ENCODE measurements around the gene NACC1. TPM values are rescaled to one million over a fixed set of nuclear protein-coding genes. Genes with fewer than 3 reads are reported as not detected.

Gene NACC1
- total and polyA plus RNA-seq, 2 donors (not counting 3 experiments of a cell fraction or from before 2014, with no cell fraction given), result 97.6 to 120 TPM

GRCh38 chr19:13139633-13140311 is 21.7 kb downstream of the NACC1 start:
- CTCF ChIA-PET, result no interaction called here
- Histone ChIP-seq H3K27me3 (ENCODE audit: control insufficient read depth in 2 of 2, insufficient read depth in 2 of 2, low read length in 2 of 2) (no peaks in the 10 kb centered on the region), H4K20me1 (replicated peaks; ENCODE audit: control insufficient read depth, extremely low read depth, insufficient read depth, low read length) (no peaks in the 10 kb centered on the region), H3K36me3 (ENCODE audit: control insufficient read depth in 2 of 2, extremely low read depth in 1 of 2, insufficient read depth in 2 of 2, low read length in 2 of 2) (peaks cover 16 to 41% of the 10 kb centered on the region in 2 experiments), H3K9me1 (replicated peaks; ENCODE audit: control insufficient read depth, extremely low read depth, insufficient read depth, low read length) (no peaks in the 10 kb centered on the region), H3K4me2 (ENCODE audit: insufficient read depth, low read length) (no peak overlapping the region), H2AFZ (ENCODE audit: low read depth, low read length) (no peak overlapping the region), H3K4me1 (ENCODE audit: control insufficient read depth, extremely low read depth, insufficient read depth, low read length) (no peaks in the 10 kb centered on the region), H3K4me3 (replicated peaks in 1 of 3; ENCODE audit: insufficient read depth in 1 of 3, low read depth in 1 of 3, low read length in 3 of 3) (no peak overlapping the region), H3K9me3 (replicated peaks; ENCODE audit: control insufficient read depth, insufficient read depth, low read length) (no peaks in the 10 kb centered on the region), H3K27ac (ENCODE audit: insufficient read depth, low read depth, low read length) (no peak overlapping the region), H3K79me2 (ENCODE audit: control insufficient read depth, insufficient read depth, low read length) (peaks cover under 1% of the 10 kb centered on the region), H3K9ac (replicated peaks; ENCODE audit: extremely low read depth, insufficient read depth, low read length) (no peak overlapping the region)
- POLR2A ChIA-PET, result no interaction called here
- dilution Hi-C loops (cut with MboI; ENCODE audit: extremely low pct_ligation_motif_present, low sequenced_read_pairs), result no loop called here
- no TSS peak for BruUV-seq (replicated peaks)
- intact Hi-C loops (cut with micrococcal nuclease), result no loop called here
- DNase-seq (ENCODE audit: low read depth, low spot score) (no peak), FAIRE-seq (no peak)
- TF ChIP-seq POLR2A (IDR thresholded peaks at IDR 0.05; ENCODE audit: low read depth, low read length), result no peak
- TF ChIP-seq GATA2 (IDR thresholded peaks at IDR 0.05; ENCODE audit: insufficient read depth, insufficient read length, low read depth, low read length), result no peak
- TF ChIP-seq POLR2AphosphoS5 (IDR thresholded peaks at IDR 0.05; ENCODE audit: insufficient read depth, low read depth, low read length), result no peak
- no peak for TF ChIP-seq MAX (IDR thresholded peaks at IDR 0.05; ENCODE audit: insufficient read depth, insufficient read length)

GRCh38 chr19:13146763-13147563 is 28.9 kb downstream of the NACC1 start:
- TF ChIP-seq MYC (IDR thresholded peaks at IDR 0.05; ENCODE audit: low read depth, low read length) (no peak), MAX (IDR thresholded peaks at IDR 0.05; ENCODE audit: insufficient read depth, insufficient read length) (no peak), GATA2 (IDR thresholded peaks at IDR 0.05; ENCODE audit: insufficient read depth, insufficient read length, low read depth, low read length) (no peak), FOS (IDR thresholded peaks at IDR 0.05; ENCODE audit: borderline replicate concordance, insufficient read depth, low read length) (no peak), CTCF (IDR thresholded peaks at IDR 0.05; ENCODE audit: extremely low read depth in 1 of 2, insufficient read depth in 1 of 2, low read depth in 1 of 2, low read length in 2 of 2) (no peak)
- no peaks in the 10 kb centered on the region for H3K9me1 ChIP-seq (replicated peaks; ENCODE audit: control insufficient read depth, extremely low read depth, insufficient read depth, low read length)
- peaks cover under 1% of the 10 kb centered on the region for H3K4me1 ChIP-seq (ENCODE audit: control insufficient read depth, extremely low read depth, insufficient read depth, low read length)
- no peak overlapping the region for H2AFZ ChIP-seq (ENCODE audit: low read depth, low read length)
- H3K36me3 ChIP-seq (ENCODE audit: control insufficient read depth in 2 of 2, extremely low read depth in 1 of 2, insufficient read depth in 2 of 2, low read length in 2 of 2), result peaks cover 4 to 6% of the 10 kb centered on the region in 2 experiments
- no TSS peak for BruUV-seq (replicated peaks)
- dilution Hi-C loops (cut with MboI; ENCODE audit: extremely low pct_ligation_motif_present, low sequenced_read_pairs), result no loop called here
- no peak overlapping the region for H3K27ac ChIP-seq (ENCODE audit: insufficient read depth, low read depth, low read length)
- H3K27me3 ChIP-seq (ENCODE audit: control insufficient read depth in 2 of 2, insufficient read depth in 2 of 2, low read length in 2 of 2), result no peaks in the 10 kb centered on the region
- no peak overlapping the region for H3K4me3 ChIP-seq (replicated peaks in 1 of 3; ENCODE audit: insufficient read depth in 1 of 3, low read depth in 1 of 3, low read length in 3 of 3)
- peak; percentile 8 for FAIRE-seq
- peaks cover 12% of the 10 kb centered on the region for H3K79me2 ChIP-seq (ENCODE audit: control insufficient read depth, insufficient read depth, low read length)
- no peaks in the 10 kb centered on the region for H3K9me3 ChIP-seq (replicated peaks; ENCODE audit: control insufficient read depth, insufficient read depth, low read length)
- H3K9ac ChIP-seq (replicated peaks; ENCODE audit: extremely low read depth, insufficient read depth, low read length), result no peak overlapping the region
- DNase-seq (ENCODE audit: low read depth, low spot score), result no peak
- no peaks in the 10 kb centered on the region for H4K20me1 ChIP-seq (replicated peaks; ENCODE audit: control insufficient read depth, extremely low read depth, insufficient read depth, low read length)
- CTCF ChIA-PET, result interaction anchor here (0.7 to 1.5 kb wide), 4 partner anchors 27 to 169 kb away, joined by 3 to 5 read pairs (median 4); no protein-coding TSS in a partner anchor
- POLR2A ChIA-PET, result no interaction called here
- intact Hi-C loops (cut with micrococcal nuclease), result no loop called here
- H3K4me2 ChIP-seq (ENCODE audit: insufficient read depth, low read length), result no peak overlapping the region
